B cell (primary cell): ENCODE data around the gene AFF3.

ENCODE experiments used
- EZH2 ChIP-seq: IDR thresholded peaks from 2 replicates; pipeline ENCODE4 v1.6.1; 2012; ENCODE audit warnings: borderline replicate concordance, low read depth, mild to moderate bottlenecking, moderate library complexity, low read length; ENCODE audit not compliant: insufficient read depth, poor library complexity, severe bottlenecking
- TF ChIP-seq, protein P1 (sequence below): fragments of 200-600 bp; IDR thresholded peaks from one replicate; pipeline ENCODE4 v1.8.0; 2022; ENCODE audit warnings: antibody characterized with exemption, mild to moderate bottlenecking

GRCh38 chr2:99677814-99678213 is 464.6 kb downstream of the AFF3 start:
- TF ChIP-seq, protein P1, sequence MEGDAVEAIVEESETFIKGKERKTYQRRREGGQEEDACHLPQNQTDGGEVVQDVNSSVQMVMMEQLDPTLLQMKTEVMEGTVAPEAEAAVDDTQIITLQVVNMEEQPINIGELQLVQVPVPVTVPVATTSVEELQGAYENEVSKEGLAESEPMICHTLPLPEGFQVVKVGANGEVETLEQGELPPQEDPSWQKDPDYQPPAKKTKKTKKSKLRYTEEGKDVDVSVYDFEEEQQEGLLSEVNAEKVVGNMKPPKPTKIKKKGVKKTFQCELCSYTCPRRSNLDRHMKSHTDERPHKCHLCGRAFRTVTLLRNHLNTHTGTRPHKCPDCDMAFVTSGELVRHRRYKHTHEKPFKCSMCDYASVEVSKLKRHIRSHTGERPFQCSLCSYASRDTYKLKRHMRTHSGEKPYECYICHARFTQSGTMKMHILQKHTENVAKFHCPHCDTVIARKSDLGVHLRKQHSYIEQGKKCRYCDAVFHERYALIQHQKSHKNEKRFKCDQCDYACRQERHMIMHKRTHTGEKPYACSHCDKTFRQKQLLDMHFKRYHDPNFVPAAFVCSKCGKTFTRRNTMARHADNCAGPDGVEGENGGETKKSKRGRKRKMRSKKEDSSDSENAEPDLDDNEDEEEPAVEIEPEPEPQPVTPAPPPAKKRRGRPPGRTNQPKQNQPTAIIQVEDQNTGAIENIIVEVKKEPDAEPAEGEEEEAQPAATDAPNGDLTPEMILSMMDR = no peak
- no peak for TF ChIP-seq EZH2
